ENCODE results near the gene MDGA2. TPM values are rescaled to one million over a fixed set of nuclear protein-coding genes. Genes with fewer than 3 reads are reported as not detected.
"Not testable (repeated sequence)": the region's sequence is repeated elsewhere in the genome, so short reads cannot be mapped to it uniquely, and the experiment has no call there.

The MDGA2 gene
- total RNA-seq, 1 donor from 2014 or later: not detected

- H3K9me3 ChIP-seq: no peaks in the 10 kb centered on the region
These were observed 374.6 kb downstream of the MDGA2 start for GRCh38 chr14:47300796-47301195.

GRCh38 chr14:47297374-47297773 lies 378.0 kb downstream of the MDGA2 start:
- H3K27me3 ChIP-seq: no peaks in the 10 kb centered on the region
- no peak overlapping the region for H3K27ac ChIP-seq
- intact Hi-C loops (cut with DNase I): no loop called here
- no peaks in the 10 kb centered on the region for H3K36me3 ChIP-seq
- H3K4me1 ChIP-seq: no peaks in the 10 kb centered on the region
- no peak for TF ChIP-seq CTCF (IDR thresholded peaks at IDR 0.05)
- H3K4me3 ChIP-seq: no peak overlapping the region
- DNase-seq (no peak), ATAC-seq (no peak)
- H3K9me3 ChIP-seq: no peaks in the 10 kb centered on the region

More at GRCh38 chr14:47300796-47301195, 374.6 kb downstream of the MDGA2 start:
- Histone ChIP-seq H3K4me3 (no peak overlapping the region), H3K36me3 (no peaks in the 10 kb centered on the region), H3K4me1 (no peaks in the 10 kb centered on the region), H3K27me3 (no peaks in the 10 kb centered on the region), H3K27ac (no peak overlapping the region)
- intact Hi-C loops (cut with DNase I): no loop called here
- no peak for DNase-seq
- no peak for ATAC-seq
- TF ChIP-seq CTCF (IDR thresholded peaks at IDR 0.05): no peak

- Histone ChIP-seq H3K27me3 (no peaks in the 10 kb centered on the region), H3K27ac (no peak overlapping the region), H3K9me3 (no peaks in the 10 kb centered on the region), H3K36me3 (no peaks in the 10 kb centered on the region), H3K4me3 (no peak overlapping the region), H3K4me1 (no peaks in the 10 kb centered on the region)
- intact Hi-C loops (cut with DNase I): no loop called here
- ATAC-seq: no peak
- no peak for TF ChIP-seq CTCF (IDR thresholded peaks at IDR 0.05)
- DNase-seq: no peak
These were observed 391.1 kb downstream of the MDGA2 start for GRCh38 chr14:47284283-47284682.

- H3K36me3 ChIP-seq; DNase-seq; intact Hi-C loops (cut with DNase I); H3K4me1 ChIP-seq; H3K27me3 ChIP-seq; H3K27ac ChIP-seq; H3K9me3 ChIP-seq; ATAC-seq; H3K4me3 ChIP-seq: not testable (repeated sequence)
These were observed 393.6 kb downstream of the MDGA2 start for GRCh38 chr14:47281761-47282160.

GRCh38 chr14:47278233-47278842 lies 397.1 kb downstream of the MDGA2 start:
- Histone ChIP-seq H3K36me3 (no peaks in the 10 kb centered on the region), H3K27ac (no peak overlapping the region), H3K4me1 (peaks cover 4% of the 10 kb centered on the region), H3K4me3 (no peak overlapping the region), H3K9me3 (no peaks in the 10 kb centered on the region), H3K27me3 (no peaks in the 10 kb centered on the region)
- intact Hi-C loops (cut with DNase I): no loop called here
- peak; percentile 93 for ATAC-seq
- no peak for DNase-seq
- peak; percentile 67 for TF ChIP-seq CTCF (IDR thresholded peaks at IDR 0.05)

- no peak for TF ChIP-seq CTCF (IDR thresholded peaks at IDR 0.05)
- intact Hi-C loops (cut with DNase I): no loop called here
- Histone ChIP-seq H3K4me3 (no peak overlapping the region), H3K27ac (no peak overlapping the region), H3K9me3 (no peaks in the 10 kb centered on the region), H3K27me3 (no peaks in the 10 kb centered on the region), H3K36me3 (no peaks in the 10 kb centered on the region), H3K4me1 (peaks cover 4% of the 10 kb centered on the region)
- ATAC-seq: peak; percentile 67
- DNase-seq: no peak
These were observed 397.7 kb downstream of the MDGA2 start for GRCh38 chr14:47277703-47278102.

Data from upper lobe of right lung (tissue), 1 donor.